ENCODE data around the gene ATG9A. TPM values are rescaled to one million over a fixed set of nuclear protein-coding genes. Genes with fewer than 3 reads are reported as not detected.
"Not testable (repeated sequence)": the region's sequence is repeated elsewhere in the genome, so short reads cannot be mapped to it uniquely, and the experiment has no call there.

ATG9A gene
- total RNA-seq, 1 donor from 2014 or later: 135 TPM

DNA sequence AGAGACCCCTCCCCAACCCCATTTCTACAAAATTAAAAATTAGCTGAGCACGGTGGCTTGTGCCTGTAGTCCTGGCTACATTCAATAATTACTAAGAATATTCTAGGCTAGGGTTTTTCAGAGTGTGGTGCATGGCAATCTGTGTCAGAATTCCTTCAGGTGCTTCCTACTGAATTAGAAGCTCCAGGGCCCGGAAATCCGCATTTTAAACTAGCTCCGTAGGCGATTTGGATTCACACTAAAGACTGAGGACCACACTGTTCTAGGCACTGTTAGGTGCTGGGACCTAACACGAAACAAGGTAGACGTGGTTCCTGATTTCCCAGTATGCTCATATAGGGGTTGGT, 23.5 kb downstream of the ATG9A start:
- Histone ChIP-seq H3K27me3 (no peaks in the 10 kb centered on the region), H3K27ac (peak overlapping the region; percentile 91 to 99), H3K36me3 (peaks cover 22 to 23% of the 10 kb centered on the region in 2 donors), H3K4me3 (peak overlapping the region; percentile 86 to 90), H3K4me1 (peaks cover 0 to 6% of the 10 kb centered on the region in 2 donors), H3K9me3 (no peaks in the 10 kb centered on the region)
- DNase-seq (ENCODE audit: low spot score in 2 of 2): no peak
- TF ChIP-seq, protein P1, sequence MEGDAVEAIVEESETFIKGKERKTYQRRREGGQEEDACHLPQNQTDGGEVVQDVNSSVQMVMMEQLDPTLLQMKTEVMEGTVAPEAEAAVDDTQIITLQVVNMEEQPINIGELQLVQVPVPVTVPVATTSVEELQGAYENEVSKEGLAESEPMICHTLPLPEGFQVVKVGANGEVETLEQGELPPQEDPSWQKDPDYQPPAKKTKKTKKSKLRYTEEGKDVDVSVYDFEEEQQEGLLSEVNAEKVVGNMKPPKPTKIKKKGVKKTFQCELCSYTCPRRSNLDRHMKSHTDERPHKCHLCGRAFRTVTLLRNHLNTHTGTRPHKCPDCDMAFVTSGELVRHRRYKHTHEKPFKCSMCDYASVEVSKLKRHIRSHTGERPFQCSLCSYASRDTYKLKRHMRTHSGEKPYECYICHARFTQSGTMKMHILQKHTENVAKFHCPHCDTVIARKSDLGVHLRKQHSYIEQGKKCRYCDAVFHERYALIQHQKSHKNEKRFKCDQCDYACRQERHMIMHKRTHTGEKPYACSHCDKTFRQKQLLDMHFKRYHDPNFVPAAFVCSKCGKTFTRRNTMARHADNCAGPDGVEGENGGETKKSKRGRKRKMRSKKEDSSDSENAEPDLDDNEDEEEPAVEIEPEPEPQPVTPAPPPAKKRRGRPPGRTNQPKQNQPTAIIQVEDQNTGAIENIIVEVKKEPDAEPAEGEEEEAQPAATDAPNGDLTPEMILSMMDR (IDR thresholded peaks at IDR 0.05): no peak
- intact Hi-C loops (cut with DNase I): loop anchor here (1.0 to 2.0 kb wide), 6 partner anchors 23 to 183 kb away; partner anchors contain the start of genes ANKZF1, ATG9A, DNAJB2 and NHEJ1

DNA sequence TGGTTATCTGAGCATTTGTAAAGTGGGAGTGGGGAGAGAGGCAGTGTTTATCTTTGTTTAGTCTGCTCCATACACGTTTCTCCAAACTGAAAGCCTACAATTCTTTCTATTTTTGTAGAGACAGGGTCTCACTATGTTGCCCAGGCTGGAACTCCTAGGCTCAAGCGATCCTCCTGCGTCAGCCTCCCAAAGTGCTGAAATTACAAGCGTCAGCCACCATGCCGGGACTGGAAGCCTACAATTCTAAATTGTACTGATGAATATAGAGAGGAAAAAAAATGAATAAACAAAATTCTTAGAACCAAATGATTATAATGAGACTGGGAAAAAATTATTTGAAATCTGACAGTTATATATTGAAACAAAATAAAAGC, 24.3 kb downstream of the ATG9A start:
- TF ChIP-seq, protein P1 (IDR thresholded peaks at IDR 0.05): no peak
- peaks cover 0 to 6% of the 10 kb centered on the region in 2 donors for H3K4me1 ChIP-seq
- intact Hi-C loops (cut with DNase I): no loop called here
- DNase-seq (ENCODE audit: low spot score in 2 of 2): peak in 1 of 2 donors; percentile 31
- H3K27me3 ChIP-seq: no peaks in the 10 kb centered on the region
- peaks cover 15 to 18% of the 10 kb centered on the region in 2 donors for H3K36me3 ChIP-seq
- no peaks in the 10 kb centered on the region for H3K9me3 ChIP-seq
- no peak overlapping the region for H3K4me3 ChIP-seq
- no peak overlapping the region for H3K27ac ChIP-seq

DNA sequence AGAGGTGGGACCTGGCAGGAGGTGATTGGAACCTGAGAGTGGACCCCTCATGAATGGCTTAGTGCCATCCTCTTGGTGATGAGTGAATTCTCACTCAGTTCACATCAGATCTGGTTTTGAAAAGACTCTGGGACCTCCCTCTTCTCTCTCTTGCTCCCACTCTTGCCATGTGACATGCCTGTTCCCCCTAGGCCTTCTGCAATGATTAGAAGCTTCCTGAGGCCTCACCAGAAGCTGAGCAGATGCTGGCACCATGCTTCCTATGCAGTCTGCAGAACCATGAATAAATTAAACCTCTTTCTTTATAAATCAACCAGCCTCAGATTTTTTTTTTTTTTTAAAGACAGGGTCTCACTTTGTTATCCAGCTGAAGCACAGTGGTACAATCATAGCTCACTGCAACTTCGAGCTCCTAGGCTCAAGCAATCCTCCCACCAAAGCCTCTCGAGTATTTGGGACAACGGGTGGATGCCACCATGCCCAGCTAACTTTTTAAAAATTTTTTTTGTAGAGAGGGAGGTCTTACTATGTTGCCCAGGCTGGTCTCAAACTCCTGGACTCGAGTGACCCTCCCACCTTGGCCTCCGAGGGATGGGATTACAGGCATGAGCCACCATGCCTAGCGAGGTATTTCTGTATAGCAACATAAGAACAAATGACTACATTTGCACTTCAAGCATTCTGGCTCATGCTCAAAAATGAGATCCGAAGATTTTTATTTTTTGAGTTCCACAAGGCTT, 24.8 kb downstream of the ATG9A start:
- H3K36me3 ChIP-seq: peaks cover 13 to 15% of the 10 kb centered on the region in 2 donors
- no peak overlapping the region for H3K27ac ChIP-seq
- no peaks in the 10 kb centered on the region for H3K9me3 ChIP-seq
- TF ChIP-seq, protein P1 (IDR thresholded peaks at IDR 0.05): no peak
- H3K4me3 ChIP-seq: no peak overlapping the region
- DNase-seq (ENCODE audit: low spot score in 2 of 2): peak in 1 of 2 donors; percentile 55
- H3K27me3 ChIP-seq: no peaks in the 10 kb centered on the region
- H3K4me1 ChIP-seq: peaks cover 0 to 6% of the 10 kb centered on the region in 2 donors
- intact Hi-C loops (cut with DNase I): no loop called here

DNA sequence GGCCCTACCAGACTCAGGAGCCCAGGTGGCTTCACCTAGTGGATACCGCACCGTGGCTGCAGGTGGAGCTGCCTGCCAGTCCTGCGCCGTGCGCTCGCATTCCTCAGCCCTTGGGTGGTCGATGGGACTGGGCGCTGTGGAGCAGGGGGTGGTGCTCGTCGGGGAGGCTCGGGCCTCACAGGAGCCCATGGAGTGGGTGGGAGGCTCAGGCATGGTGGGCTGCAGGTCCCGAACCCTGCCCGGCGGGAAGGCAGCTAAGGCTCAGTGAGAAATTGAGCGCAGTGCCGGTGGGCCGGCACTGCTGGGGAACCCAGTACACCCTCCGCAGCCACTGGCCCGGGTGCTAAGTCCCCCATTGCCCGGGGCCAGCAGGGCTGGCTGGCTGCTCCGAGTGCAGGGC, 28.1 kb downstream of the ATG9A start:
- H3K4me1 ChIP-seq; H3K36me3 ChIP-seq; H3K27me3 ChIP-seq; intact Hi-C loops (cut with DNase I); H3K9me3 ChIP-seq; H3K27ac ChIP-seq; H3K4me3 ChIP-seq: not testable (repeated sequence)
- DNase-seq (ENCODE audit: low spot score in 2 of 2): peak in 1 of 2 donors; percentile 11

DNA sequence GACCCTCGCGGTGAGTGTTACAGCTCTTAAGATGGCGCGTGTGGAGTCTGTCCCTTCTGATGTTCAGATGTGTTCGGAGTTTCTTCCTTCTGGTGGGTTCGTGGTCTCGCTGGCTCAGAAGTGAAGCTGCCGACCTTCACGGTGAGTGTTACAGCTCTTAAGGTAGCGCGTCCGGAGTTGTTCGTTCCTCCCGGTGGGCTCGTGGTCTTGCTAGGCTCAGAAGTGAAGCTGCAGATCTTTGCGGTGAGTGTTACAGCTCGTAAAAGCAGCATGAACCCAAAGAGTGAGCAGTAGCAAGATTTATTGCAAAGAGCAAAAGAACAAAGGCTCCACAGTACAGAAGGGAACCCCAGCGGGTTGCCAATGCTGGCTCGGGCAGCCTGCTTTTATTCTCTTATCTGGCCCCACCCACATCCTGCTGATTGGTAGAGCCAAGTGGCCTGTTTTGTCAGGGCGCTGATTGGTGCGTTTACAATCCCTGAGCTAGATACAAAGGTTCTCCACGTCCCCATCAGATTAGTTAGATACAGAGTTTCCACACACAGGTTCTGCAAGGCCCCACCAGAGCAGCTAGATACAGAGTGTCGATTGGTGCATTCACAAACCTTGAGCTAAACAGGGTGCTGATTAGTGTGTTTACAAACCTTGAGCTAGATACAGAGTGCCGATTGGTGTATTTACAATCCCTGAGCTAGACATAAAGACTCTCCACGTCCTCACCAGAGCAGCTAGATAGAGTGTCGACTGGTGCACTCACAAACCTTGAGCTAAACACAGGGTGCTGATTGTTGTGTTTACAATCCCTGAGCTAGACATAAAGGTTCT, 28.7 kb downstream of the ATG9A start:
- H3K4me3 ChIP-seq; H3K9me3 ChIP-seq; H3K27me3 ChIP-seq; H3K4me1 ChIP-seq; intact Hi-C loops (cut with DNase I); H3K27ac ChIP-seq; H3K36me3 ChIP-seq: not testable (repeated sequence)
- peak in 1 of 2 donors; percentile 40 for DNase-seq (ENCODE audit: low spot score in 2 of 2)

DNA sequence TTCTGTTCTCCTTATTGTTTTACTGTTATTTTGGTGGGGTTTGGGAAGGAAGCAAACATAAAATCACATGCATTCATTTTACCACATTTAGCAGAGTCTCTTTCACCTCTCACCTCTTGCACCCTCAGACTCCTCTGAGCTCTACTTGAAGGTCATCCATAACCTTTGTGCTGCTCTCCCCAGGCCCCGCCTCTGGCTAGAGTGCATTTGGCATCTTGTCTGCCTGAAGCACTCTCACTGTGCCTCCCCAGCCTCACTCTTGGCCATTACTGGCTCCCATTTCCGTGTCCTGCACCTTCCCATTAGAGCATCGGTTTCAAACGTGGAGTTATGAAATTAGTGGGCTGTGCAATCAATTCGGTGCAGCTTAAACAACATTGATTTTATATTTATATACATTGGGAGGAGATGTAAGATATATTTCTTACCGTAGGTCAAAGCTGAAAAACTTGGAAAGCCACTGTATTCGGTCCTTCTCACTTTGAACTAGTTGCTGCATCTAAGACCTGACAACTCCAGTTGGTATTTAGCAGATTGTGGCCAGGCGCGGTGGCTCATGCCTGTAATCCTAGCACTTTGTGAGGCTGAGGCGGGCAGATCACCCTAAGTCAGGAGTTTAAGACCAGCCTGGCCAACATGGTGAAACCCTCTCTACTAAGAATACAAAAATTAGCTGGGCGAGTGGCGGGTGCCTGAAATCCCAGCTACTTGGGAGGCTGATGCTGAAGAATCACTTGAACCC, 29.8 kb downstream of the ATG9A start:
- TF ChIP-seq, protein P1 (IDR thresholded peaks at IDR 0.05): no peak
- no peaks in the 10 kb centered on the region for H3K9me3 ChIP-seq
- peak in 1 of 2 donors; percentile 41 for DNase-seq (ENCODE audit: low spot score in 2 of 2)
- H3K4me3 ChIP-seq: no peak overlapping the region
- H3K27ac ChIP-seq: no peak overlapping the region
- no peaks in the 10 kb centered on the region for H3K27me3 ChIP-seq
- intact Hi-C loops (cut with DNase I): no loop called here
- no peaks in the 10 kb centered on the region for H3K4me1 ChIP-seq
- no peaks in the 10 kb centered on the region for H3K36me3 ChIP-seq
